Left hindlimb (tissue), 1 donor: ENCODE results near the gene OR4A16.

ENCODE experiments used
- DNase-seq: peaks from one replicate; pipeline ENCODE4 v3.0.0-alpha.2; 2018

OR4A16 gene

GRCh38 chr11:55342901-55343300 lies at the start of gene OR4A16:
OR4A16 (plus strand) TSS chr11:55343201; CDS start chr11:55343201, 0 bp downstream.
- no peak for DNase-seq

- no peak for DNase-seq
Observed at GRCh38 chr11:55324500-55324899, 18.5 kb upstream of the OR4A16 start.

GRCh38 chr11:55345306-55345705 lies 2.3 kb downstream of the OR4A16 start:
- DNase-seq = no peak

GRCh38 chr11:55349032-55349431 lies 6.0 kb downstream of the OR4A16 start:
- DNase-seq = no peak

GRCh38 chr11:55357560-55358184 lies 14.7 kb downstream of the OR4A16 start:
- DNase-seq = no peak

- DNase-seq = no peak
Observed at GRCh38 chr11:55367674-55368073, 24.7 kb downstream of the OR4A16 start, which contains the start of gene OR4A15. OR4A15 (plus strand) TSS chr11:55367974; CDS start chr11:55367974, 0 bp downstream.
